Activated T-helper 2 cell treated with anti-CD3 and anti-CD28 coated beads, Interferon-gamma antibody, Interleukin-2, Interleukin-4, amounts not matched to agents 10 μg/mL and 5 μg/mL and 100 μg/mL, durations not matched to agents 14 hours and 24 hours and 36 hours (primary cell): ENCODE measurements around the gene FAM50A. TPM values are rescaled to one million over a fixed set of nuclear protein-coding genes. Genes with fewer than 3 reads are reported as not detected.
"Not testable (repeated sequence)": the region's sequence is repeated elsewhere in the genome, so short reads cannot be mapped to it uniquely, and the experiment has no call there.

Source experiments
- DNase-seq: peaks from one replicate; pipeline ENCODE4 v3.0.0; 2021; ENCODE audit warnings: low spot score
- H3K27ac Mint-ChIP-seq: one replicate; pipeline ENCODE4 v1.8.0; 2021; ENCODE audit warnings: mixed read lengths
- H3K27me3 Mint-ChIP-seq: one replicate; pipeline ENCODE4 v1.8.0; 2021; ENCODE audit warnings: low read depth, mixed read lengths
- H3K36me3 Mint-ChIP-seq: one replicate; pipeline ENCODE4 v1.8.0; 2021; ENCODE audit warnings: low read depth, mixed read lengths
- H3K4me1 Mint-ChIP-seq: one replicate; pipeline ENCODE4 v1.8.0; 2021; ENCODE audit warnings: low read depth, mixed read lengths
- H3K4me3 Mint-ChIP-seq: one replicate; pipeline ENCODE4 v1.8.0; 2021; ENCODE audit warnings: low read depth, mild to moderate bottlenecking, moderate library complexity, mixed read lengths
- H3K9me3 Mint-ChIP-seq: one replicate; pipeline ENCODE4 v1.8.0; 2021; ENCODE audit warnings: mixed read lengths
- intact Hi-C: fragments of 100-400 bp; cut with micrococcal nuclease; formaldehyde crosslinking; loops from one replicate; pipeline ENCODE4 v1.15.1; 2023
- total RNA-seq: library from RNA; stranded (reverse); gene quantifications from 2 replicates; pipeline ENCODE4 v1.2.3, GENCODE V29; 2022

FAM50A gene
- total RNA-seq, 1 donor from 2014 or later = 84.1 TPM

DNA sequence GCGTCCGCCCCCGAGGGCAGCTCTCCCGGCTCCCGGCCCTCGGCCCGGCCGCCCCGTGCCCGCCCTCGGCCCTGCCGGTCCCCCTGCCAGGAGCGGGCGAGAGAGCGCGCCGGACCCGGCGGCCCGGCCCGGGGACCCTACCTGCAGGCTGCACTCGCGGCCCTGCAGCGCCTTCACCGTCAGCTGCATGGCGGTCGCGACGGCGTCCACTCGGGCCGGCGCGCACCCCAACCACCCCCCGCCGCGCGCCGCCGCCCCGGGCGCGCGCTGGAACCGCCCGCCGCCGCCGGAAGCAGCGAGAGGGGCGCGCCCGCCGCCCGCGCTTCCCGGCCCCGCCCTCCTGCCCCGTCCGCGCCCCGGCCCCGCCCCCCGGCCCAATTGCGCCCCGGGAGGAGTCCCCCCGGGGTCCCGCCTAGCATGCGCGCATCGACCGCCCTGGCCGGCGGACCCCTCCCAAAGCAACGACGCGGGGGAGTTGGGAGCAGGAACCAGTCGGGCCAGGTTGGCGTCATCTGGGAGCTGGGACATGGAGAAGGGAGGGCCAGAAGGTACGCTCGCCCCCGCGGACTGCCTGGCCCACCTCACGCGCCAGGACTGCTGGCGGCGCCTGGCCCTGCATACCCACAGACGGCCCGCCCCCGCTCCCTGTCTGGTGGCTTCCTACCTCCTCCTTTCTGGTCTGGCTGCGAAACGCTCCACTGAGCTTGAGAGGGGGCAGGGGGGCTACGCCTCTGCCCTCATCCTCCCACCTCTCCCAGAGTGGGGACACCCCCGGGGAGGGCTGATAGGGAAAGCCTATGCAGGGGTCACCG is 42.7 kb downstream of the FAM50A start, which contains the start of gene UBL4A:
UBL4A (minus strand) TSS at position 220 of the 812 bp plus-strand sequence; CDS start at position 189, 31 bp downstream.
- no peaks in the 10 kb centered on the region for H3K27me3 Mint-ChIP-seq
- peak within 1 kb of the TSS; percentile 60 for H3K27ac Mint-ChIP-seq
- H3K36me3 Mint-ChIP-seq = peaks cover 31% of the 10 kb centered on the region
- intact Hi-C loops = loop anchor here (5.0 kb wide), 1 partner anchor 46 kb away; no protein-coding TSS in a partner anchor
- peak within 1 kb of the TSS; percentile 77 for H3K4me3 Mint-ChIP-seq
- H3K9me3 Mint-ChIP-seq = no peaks in the 10 kb centered on the region
- peak; percentile 41 for DNase-seq
- H3K4me1 Mint-ChIP-seq = peaks cover 16% of the 10 kb centered on the region

DNA sequence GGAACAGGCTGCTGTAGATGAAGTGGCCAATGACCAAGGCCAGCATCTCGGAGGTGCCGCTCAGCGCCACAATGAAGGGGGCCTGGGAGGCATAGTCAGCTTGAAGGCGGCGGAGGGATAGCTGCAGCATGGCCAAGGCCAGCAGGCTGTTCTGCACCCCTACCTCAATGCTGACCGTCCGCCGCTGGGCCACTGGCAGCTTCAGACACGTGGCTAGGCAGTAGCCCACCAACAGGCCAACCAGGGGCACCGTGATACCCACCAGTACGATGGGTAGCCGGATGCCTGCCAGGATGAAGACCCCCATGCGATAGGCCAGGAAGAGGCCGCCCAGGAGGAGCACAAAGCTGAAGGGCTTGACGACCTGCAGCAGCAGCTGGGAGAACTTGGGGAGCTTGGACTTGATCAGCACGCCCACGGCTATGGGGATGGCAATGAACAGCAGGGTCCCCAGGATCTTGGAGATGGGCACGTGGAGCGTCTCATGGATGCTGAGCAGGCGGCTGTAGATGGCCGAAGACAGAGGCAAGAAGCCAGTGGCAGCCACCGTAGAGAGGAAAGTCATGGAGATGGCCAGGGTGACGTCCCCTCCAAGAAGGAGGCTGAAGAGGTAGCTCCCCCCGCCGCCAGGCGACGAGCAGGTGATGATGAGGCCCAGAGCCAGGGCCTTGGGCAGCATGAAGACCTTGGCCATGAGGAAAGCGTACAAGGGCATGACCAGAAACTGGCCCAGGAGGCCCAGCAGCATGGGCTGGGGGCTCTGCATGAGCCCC is 43.8 kb downstream of the FAM50A start:
- Mint-ChIP-seq H3K4me1 (peaks cover 16% of the 10 kb centered on the region), H3K9me3 (no peaks in the 10 kb centered on the region), H3K36me3 (peaks cover 31% of the 10 kb centered on the region), H3K4me3 (peak overlapping the region; percentile 77), H3K27ac (no peak overlapping the region), H3K27me3 (no peaks in the 10 kb centered on the region)
- DNase-seq = no peak
- intact Hi-C loops = loop anchor here (5.0 kb wide), 1 partner anchor 45 kb away; no protein-coding TSS in a partner anchor

DNA sequence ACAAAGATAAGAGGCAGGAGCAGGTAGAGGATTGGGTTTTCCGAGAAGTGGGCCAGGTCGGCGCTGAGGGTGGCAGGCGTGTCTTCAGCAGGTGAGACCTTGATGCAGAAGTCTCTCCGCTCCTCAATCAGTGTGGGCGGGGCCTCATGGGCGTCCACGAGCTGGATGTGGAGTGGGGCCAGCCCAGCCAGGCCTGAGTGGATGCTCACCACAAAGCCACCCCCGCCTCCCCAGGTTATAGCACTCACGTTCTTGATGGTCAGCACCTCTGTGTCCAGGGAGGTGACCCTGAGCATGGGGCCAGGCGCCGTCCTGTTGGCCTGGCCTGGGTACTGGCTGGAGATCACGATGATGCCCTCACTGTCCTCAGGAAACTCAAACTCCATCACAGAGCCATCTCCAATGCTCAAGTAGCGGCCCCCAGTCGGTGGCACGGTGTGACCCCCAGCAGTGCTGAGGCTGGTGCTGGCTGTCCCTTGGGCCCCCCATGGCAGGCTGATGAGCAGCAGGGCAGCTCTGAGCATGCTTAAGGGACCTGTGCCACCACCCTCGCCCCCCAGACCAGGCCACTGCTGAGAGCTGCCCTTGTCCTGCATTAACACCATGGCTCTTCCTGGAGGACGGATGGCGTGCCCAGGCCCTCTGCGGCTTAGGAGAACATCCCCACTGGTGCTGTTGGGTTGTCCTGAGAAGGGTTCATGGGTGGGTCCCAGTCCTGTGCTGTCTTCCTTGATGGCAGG is 44.6 kb downstream of the FAM50A start:
- H3K27ac Mint-ChIP-seq = no peak overlapping the region
- no peak for DNase-seq
- H3K4me1 Mint-ChIP-seq = peaks cover 12% of the 10 kb centered on the region
- H3K4me3 Mint-ChIP-seq = no peak overlapping the region
- intact Hi-C loops = loop anchor here (5.0 kb wide), 1 partner anchor 44 kb away; no protein-coding TSS in a partner anchor
- H3K9me3 Mint-ChIP-seq = no peaks in the 10 kb centered on the region
- no peaks in the 10 kb centered on the region for H3K27me3 Mint-ChIP-seq
- peaks cover 28% of the 10 kb centered on the region for H3K36me3 Mint-ChIP-seq

DNA sequence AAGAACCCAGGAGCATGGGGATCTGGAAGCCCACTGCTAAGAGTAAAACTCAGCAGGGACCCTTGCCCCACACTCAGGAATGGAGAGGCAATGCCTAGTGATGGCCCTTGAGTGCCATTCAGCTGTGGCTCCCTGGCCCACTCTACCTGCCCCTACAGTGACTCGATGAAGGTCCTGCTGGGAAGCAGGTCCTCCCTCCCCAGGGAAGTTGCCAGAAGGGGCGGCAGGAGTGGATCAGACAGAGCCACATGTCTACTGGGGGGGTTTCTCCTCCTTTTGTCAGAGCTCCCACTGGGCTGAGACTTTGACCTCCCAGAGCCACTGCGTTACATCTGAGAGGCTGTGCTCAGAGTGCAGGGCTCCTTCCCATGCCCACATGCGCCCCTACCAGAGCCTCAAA is 45.2 kb downstream of the FAM50A start:
- no peak overlapping the region for H3K27ac Mint-ChIP-seq
- no peak for DNase-seq
- H3K9me3 Mint-ChIP-seq = no peaks in the 10 kb centered on the region
- peaks cover 12% of the 10 kb centered on the region for H3K4me1 Mint-ChIP-seq
- H3K27me3 Mint-ChIP-seq = no peaks in the 10 kb centered on the region
- H3K4me3 Mint-ChIP-seq = peak overlapping the region; percentile 89
- intact Hi-C loops = loop anchor here (5.0 kb wide), 1 partner anchor 43 kb away; no protein-coding TSS in a partner anchor
- peaks cover 22% of the 10 kb centered on the region for H3K36me3 Mint-ChIP-seq

DNA sequence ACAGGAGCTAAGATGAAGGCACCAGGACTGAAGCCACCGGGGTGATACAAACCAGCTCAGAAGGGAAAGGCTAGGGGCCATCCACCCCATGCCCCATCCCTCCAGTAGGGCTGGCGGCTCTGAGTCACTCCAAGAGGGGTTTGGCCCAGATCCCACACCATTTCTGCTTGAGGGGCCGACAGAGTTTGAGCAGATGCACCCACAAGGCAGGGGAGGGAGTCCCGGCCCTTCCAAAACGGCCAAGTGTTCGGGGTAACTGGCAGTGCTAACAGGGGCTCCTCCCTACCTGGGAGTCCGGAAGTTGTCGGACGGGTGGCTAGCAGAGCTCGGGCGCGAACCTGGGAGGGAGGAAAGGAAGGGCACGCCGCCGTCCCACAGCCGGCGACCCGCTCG is 46.1 kb downstream of the FAM50A start:
- H3K36me3 Mint-ChIP-seq = peaks cover 14% of the 10 kb centered on the region
- no peaks in the 10 kb centered on the region for H3K27me3 Mint-ChIP-seq
- peak overlapping the region; percentile 76 for H3K27ac Mint-ChIP-seq
- H3K4me1 Mint-ChIP-seq = peaks cover 12% of the 10 kb centered on the region
- H3K4me3 Mint-ChIP-seq = peak overlapping the region; percentile 89
- no peak for DNase-seq
- no peaks in the 10 kb centered on the region for H3K9me3 Mint-ChIP-seq
- intact Hi-C loops = no loop called here

DNA sequence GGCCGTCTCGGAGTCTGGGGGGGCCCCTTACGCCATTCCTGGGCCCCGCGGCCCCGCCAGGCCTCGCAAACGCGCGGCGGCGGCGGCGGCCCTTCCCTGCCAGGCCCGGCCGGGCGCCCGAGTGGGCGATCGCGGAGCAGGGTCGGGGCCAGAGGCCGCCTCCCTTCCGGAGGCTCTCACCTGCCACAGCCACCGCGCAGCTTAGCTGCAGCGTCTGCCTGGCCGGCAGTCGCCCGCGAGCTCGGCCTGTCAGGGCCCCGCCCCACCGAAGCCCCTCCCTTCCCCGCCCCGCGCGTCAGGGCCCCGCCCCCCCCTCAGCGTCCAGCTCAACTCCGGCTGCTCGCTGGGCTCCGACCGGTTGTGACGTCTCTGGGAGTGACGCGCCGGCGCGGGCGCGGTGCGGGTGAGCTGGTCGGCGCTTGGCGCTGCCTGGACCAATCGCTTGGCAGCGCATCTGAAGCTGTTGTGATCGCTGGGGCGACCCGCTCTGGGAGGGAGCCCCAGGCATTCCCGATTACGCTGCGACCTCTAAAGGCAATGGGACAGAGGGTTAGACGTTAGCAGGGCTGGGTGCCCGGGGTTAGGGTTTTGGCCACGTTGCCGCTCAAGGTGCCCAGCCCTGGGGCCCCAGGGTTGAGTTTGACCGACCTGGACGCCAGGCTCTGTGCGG is 46.6 kb downstream of the FAM50A start, which contains the start of gene SLC10A3:
SLC10A3 (minus strand) TSS at position 216 of the 670 bp plus-strand sequence. CDS start 1,689 bp downstream, outside the sequence.
- Mint-ChIP-seq H3K27me3 (no peaks in the 10 kb centered on the region), H3K4me3 (peak within 1 kb of the TSS; percentile 89), H3K36me3 (peaks cover 14% of the 10 kb centered on the region), H3K4me1 (peaks cover 8% of the 10 kb centered on the region), H3K27ac (peak within 1 kb of the TSS; percentile 89), H3K9me3 (no peaks in the 10 kb centered on the region)
- peak; percentile 86 for DNase-seq
- intact Hi-C loops = loop anchor here (1.0 kb wide), 1 partner anchor 25 kb away; no protein-coding TSS in a partner anchor

DNA sequence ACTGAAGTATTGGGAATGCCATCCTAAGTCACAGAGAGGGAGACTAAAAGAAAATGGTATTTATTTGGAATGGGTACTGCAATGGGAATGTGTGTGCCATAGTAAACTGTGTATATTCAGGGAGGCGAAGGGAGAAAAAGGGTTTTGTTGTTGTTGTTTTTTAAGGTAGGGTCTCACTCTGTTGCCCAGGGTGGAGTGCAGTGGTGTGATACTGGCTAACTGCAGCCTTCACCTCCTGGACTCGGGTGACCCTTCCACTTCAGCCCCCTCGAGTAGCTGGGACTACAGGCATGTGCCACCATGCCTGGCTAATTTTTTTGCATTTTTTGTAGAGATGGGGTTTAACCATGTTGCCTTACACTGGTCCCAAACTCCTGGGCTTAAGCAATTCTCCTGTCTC is 50.8 kb downstream of the FAM50A start:
- DNase-seq = no peak
- no peak overlapping the region for H3K27ac Mint-ChIP-seq
- intact Hi-C loops = no loop called here
- peaks cover 4% of the 10 kb centered on the region for H3K4me1 Mint-ChIP-seq
- no peaks in the 10 kb centered on the region for H3K27me3 Mint-ChIP-seq
- no peaks in the 10 kb centered on the region for H3K9me3 Mint-ChIP-seq
- H3K36me3 Mint-ChIP-seq = no peaks in the 10 kb centered on the region
- no peak overlapping the region for H3K4me3 Mint-ChIP-seq

DNA sequence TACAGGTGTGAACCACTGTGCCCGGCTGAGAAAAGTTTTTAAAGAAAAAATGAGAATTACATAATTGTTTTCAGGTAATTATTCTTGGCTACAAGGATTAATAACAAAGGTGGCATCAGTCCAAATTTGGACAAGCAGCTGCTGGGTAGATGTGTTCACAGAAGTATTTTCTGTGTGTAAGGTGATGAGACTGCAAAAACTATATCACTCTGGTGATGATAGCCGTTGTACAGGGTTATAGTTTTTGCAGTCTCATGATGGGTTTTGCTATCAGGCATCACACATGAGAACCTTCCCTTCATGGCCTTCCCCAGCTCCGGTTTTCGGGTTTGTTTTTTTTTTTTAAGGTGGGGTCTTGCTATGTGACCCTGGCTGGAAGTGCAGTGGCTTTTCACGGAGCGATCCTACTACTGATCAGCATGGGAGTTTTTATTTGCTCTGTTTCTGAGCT is 51.6 kb downstream of the FAM50A start:
- Mint-ChIP-seq H3K36me3 (no peaks in the 10 kb centered on the region), H3K4me1 (peaks cover 2% of the 10 kb centered on the region), H3K27me3 (no peaks in the 10 kb centered on the region), H3K9me3 (no peaks in the 10 kb centered on the region), H3K27ac (no peak overlapping the region), H3K4me3 (no peak overlapping the region)
- no peak for DNase-seq
- intact Hi-C loops = no loop called here

DNA sequence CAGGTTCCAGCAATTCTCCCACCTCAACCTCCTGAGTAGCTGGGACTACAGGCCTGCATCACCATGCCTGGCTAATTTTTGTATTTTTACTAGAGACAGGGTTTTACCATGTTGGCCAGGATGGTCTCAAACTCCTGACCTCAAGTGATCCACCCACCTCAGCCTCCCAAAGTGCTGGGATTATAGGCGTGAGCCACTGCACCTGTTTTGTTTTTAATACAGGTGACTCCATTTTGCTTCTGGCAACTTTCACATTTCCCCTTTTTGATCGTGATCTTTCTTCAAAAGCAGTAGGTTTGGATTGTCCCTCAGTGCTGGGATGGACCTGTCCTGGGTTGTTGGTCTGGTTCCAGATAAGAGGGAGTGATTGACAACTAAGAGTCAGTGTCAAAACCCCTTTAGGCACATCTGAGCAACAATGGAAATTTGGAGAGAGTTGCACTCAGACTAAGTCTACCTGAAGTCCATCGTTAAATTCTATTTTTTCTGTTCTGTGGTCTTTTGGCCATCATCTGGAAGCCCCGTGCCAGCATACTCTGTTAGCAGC is 52.7 kb downstream of the FAM50A start:
- H3K36me3 Mint-ChIP-seq, H3K27ac Mint-ChIP-seq, intact Hi-C loops: not testable (repeated sequence)

More for the DNA sequence above, 52.7 kb downstream of the FAM50A start:
- H3K9me3 Mint-ChIP-seq, H3K27me3 Mint-ChIP-seq, DNase-seq, H3K4me1 Mint-ChIP-seq, H3K4me3 Mint-ChIP-seq: not testable (repeated sequence)
